COR-L47 (cell line): Measurements from ENCODE around the gene PLXNB3.
"Not testable (repeated sequence)": the region's sequence is repeated elsewhere in the genome, so short reads cannot be mapped to it uniquely, and the experiment has no call there.

Experiments used
- DNase-seq: peaks from one replicate; lab custom pipeline; 2025; lab: John Stamatoyannopoulos, UW

PLXNB3 gene

DNA sequence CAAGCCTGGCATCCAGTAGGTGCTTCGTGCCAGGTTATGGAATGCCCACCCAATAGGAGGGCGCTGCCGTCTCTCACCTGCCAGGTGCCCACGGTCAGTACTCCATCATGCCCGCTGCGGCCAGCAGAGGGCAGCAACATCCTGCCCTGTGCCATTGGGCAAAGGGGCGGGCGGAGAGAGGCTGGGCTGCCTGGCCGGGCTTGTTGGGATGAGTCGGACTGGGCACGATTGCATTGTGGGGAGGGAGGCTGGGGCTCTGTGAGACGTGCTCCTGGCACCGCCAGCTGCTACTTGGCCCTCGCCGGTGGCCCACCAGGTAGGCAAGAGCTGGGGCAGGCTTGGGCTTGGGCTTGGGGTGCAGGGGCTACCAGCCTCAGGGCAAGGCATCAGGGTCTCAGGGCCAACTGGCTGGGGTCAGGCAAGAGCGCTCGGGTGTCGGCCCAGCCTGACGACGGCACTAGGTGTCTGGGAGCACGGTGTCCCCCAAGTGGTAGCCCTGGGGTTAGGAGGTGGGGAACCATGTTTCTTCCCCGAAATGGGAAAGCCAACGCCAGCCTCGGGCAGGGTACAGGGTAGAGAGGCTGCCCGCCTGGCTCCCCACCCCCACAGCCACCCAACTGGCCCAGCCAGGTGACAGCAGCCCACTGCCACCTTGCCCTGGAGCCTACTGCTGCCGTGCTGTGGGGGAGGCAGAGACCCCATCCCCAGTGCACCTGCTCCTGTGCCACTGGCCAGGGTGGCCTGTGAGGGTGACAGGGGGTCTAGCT, at the start of gene PLXNB3:
TSS of gene PLXNB3 (plus strand) at position 261 of the 767 bp plus-strand sequence. CDS start 1,287 bp downstream, outside the sequence.
- peak; percentile 68 for DNase-seq

DNA sequence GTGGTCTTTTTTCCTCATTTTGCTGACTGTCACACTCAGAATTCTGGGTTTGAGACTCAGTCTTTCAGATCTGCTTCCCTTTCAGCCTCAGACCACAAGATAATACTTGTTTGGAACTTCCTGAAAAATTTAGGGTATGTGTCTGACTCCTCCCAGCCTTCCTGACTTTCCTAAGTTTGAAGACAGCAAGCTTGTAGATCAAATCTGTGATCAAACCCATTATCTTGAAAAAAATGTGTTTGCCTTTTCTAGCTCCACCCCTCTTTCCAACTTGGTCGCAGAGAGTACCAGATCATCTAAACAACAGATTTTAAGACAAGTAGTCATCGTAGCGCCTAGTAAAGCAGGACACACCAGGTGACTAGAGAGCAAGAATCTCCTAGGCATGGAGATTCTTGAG, 49.8 kb upstream of the PLXNB3 start:
- DNase-seq = no peak

DNA sequence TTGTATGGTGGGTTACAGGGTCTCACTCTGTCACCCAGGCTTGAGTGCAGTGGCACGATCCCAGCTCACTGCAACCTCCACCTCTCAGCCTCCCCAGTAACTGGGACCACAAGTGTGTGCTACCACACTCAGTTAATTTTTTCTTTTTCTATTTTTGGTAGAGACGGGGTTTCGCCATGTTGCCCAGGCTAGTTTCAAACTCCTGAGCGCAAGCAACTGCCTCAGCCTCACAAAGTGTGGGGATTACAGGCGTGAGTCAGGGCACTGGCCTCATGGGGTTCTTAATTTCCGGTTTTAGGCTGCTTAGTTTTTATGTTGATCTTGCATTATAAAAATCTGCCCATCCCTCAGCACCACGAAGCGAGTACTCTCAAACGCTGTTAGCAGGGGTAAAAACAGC, 46.6 kb upstream of the PLXNB3 start:
- no peak for DNase-seq

DNA sequence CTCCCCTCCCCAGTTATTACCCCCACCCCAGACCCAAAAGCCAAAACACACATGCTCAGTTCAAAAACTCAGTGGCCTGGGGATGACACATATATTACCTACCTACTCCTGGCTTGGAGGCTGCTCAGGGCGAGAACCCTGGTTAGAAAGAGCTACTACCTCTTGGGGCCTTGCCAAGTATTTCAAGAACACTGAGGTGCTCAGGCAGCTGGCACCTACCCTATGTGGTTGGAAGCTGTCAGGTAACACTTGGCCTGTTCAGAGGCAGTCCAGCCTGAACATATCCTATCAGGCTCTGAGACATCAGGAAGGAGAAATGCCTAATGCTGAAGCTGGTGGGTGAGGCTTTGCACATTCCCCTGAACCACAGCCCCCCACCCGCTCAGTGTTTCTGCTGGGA, 44.8 kb upstream of the PLXNB3 start:
- DNase-seq = no peak

DNA sequence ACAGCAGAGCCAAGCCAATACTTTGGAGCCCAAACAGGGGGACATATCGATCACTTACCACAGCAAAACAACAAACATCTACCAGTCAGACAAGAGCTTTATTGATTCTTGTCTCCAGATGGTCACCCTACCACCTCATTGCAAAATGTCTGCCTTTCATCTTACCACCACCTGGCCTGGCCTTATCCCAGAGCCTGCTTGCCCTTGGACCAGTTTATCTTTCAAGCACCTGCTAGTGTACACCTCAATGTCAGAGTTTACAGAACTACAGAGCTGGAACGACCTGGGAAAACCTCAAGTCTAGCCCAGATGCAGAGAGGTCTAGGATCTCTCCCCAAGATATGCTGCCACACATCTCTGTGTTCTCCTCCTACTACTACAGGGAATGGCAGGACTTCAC, 44.3 kb upstream of the PLXNB3 start:
- no peak for DNase-seq

DNA sequence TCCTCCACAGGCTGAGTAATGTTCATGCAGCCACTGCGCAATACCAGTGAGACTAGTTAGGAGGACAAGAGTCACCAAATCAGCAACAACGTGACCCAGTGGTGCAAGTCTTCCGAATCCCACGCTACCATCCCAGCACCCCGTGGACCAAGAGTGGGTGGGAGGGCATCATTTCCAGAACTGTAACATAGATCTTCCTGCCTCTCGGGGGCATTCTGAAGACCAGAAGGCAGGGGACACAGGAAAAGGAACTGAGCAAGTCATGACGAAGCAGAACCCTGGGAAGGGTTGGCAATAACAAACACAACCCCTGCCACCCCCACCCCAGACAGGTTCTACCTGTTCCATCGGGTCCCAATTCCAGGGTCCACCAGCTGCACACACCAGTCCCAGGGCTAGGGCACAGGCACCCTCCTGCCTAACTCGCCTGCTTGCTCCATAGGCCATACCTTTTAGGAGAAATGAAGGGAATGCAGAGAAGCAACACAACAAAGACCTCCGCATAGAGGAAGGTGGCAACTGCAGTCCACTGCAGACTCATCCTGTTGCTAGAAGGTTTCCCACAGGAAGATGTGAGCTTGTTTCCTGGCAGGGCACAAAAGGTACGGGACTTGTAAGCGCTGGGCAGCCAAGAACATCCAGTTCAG, 41.2 kb upstream of the PLXNB3 start:
- DNase-seq = no peak

DNA sequence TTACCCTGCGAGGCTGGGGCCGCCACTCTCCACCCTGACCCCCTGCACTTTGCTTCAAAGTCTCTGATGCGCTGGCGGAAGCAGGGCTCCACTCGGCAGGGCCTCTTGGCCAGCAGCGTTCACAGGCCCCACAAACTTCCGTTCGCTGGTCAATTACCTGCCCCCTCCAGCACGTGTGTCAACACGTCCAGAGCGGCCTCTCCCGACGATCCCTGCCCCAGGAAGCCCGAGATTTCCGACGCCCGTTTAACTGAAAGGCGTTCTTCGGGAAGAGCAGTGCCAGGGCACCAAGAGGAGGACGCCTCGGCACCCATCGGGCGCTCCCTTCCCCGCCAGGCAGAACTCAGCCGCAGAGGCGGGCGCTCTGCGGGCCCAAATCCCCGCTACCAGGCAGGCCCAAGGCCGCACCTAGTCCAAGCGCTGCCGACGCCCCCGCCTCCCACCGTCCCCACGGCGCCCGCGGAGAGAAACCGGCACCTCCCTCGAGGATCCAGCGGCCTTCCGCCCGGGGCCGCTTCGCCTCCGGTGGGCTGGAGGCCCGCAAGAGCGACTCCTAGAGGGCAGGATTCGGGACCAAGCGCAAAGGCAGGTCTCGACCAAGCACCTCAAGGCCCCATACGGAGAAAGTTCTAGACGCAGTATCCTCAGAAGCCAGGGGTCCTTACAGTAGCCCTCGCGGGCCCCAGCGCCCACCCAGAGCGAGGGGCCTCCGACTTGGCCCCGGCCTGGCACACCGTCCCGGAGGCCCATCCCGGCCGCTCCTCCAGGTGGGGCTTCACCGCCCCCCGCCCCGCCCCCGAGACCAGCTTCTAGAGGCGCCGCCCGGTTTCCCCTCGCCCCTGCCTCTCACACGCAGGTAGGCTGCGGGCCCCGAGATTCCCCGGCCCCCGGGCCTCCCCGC, 40.4 kb upstream of the PLXNB3 start:
- peak; percentile 24 for DNase-seq

DNA sequence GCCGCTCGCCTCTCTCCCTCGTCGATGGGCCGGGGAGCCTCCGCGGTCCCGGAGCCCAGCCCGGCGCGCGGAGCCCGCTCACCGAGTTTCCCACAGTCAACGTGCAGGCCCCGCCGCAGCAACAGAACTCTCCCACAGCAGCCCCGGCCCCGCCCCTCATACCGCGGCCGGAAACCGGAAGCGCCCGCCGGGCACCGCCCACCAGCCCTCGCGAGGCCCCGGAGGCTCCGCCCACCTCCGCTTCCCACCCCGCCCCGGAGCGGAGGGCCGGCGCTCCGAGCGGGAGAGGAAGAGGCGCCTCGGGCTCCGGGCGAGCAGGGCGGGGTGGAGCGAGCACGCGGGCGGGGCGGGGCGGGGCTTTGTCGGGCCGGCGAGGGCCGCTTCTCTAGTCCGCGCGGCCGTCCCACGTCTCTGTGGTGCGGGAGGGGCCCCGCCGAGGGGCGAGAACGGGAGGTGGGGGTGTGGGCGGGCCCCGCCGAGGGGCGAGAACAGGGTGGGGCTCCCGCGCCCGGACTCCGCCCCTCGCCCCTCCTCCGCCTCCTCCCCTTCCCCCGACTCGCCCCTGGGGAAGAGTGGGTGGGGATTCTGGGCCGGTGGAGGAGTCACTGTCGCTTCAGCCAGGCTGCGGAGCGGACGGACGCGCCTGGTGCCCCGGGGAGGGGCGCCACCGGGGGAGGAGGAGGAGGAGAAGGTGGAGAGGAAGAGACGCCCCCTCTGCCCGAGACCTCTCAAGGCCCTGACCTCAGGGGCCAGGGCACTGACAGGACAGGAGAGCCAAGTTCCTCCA, 39.6 kb upstream of the PLXNB3 start, which contains the start of the genes ABCD1 and BCAP31:
TSS of gene ABCD1 (plus strand) at position 605 of the 787 bp plus-strand sequence. CDS start 411 bp downstream, outside the sequence.
TSS of gene BCAP31 (minus strand) at position 136 of the 787 bp plus-strand sequence. CDS start 1,143 bp downstream, outside the sequence.
- peak; percentile 78 for DNase-seq

DNA sequence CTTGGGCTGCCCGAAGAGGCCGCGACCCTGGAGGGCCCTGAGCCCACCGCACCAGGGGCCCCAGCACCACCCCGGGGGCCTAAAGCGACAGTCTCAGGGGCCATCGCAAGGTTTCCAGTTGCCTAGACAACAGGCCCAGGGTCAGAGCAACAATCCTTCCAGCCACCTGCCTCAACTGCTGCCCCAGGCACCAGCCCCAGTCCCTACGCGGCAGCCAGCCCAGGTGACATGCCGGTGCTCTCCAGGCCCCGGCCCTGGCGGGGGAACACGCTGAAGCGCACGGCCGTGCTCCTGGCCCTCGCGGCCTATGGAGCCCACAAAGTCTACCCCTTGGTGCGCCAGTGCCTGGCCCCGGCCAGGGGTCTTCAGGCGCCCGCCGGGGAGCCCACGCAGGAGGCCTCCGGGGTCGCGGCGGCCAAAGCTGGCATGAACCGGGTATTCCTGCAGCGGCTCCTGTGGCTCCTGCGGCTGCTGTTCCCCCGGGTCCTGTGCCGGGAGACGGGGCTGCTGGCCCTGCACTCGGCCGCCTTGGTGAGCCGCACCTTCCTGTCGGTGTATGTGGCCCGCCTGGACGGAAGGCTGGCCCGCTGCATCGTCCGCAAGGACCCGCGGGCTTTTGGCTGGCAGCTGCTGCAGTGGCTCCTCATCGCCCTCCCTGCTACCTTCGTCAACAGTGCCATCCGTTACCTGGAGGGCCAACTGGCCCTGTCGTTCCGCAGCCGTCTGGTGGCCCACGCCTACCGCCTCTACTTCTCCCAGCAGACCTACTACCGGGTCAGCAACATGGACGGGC, 38.8 kb upstream of the PLXNB3 start:
- no peak for DNase-seq

DNA sequence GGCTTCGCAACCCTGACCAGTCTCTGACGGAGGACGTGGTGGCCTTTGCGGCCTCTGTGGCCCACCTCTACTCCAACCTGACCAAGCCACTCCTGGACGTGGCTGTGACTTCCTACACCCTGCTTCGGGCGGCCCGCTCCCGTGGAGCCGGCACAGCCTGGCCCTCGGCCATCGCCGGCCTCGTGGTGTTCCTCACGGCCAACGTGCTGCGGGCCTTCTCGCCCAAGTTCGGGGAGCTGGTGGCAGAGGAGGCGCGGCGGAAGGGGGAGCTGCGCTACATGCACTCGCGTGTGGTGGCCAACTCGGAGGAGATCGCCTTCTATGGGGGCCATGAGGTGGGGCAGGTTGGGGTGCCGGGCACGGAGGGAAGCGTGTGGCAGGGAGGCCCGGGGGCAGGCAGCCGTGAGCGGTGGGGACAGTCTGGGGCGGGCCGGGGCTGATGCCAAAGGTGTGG, 38.2 kb upstream of the PLXNB3 start:
- DNase-seq = no peak

DNA sequence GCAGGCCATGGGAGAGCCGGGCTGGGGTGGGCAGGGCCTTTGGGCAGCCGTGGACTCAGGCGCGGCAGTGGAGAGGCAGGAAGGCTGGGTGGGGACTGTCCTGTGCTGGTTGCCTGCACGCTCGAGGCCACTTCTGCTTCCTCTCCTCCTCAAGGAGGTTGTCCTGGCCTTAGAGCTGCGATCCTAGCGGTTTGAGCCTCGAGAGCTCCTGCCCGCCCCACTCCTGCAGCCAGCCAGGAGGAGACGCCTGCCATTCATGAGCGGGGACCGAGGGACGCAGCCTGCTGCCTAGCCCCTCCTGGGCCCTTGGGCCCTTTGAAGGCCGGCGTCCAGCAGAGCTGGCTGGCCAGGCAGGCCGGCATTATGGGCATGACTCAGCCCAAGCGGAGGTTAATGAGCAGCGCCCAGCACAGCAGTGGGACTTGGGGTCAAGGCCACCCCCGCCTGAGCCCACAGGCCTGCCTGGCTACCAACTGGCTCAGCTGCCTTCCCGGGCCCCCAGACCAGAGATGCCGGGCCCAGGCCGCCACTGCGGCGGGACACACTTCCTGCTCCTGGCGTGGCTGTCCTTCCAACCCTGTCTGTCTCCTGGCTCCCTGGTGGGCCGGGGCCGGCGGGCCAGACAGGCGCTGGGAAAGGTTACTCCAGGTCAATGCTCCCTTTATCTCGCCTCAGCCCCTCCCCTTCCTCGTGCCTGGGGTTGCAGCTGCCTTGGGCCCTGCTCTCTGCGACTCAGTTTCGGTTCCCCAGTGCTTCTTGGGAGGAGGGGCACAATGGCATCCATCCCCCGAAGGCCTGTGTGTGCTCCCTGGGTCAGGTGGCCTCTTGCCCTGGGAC, 37.5 kb upstream of the PLXNB3 start:
- peak; percentile 30 for DNase-seq

DNA sequence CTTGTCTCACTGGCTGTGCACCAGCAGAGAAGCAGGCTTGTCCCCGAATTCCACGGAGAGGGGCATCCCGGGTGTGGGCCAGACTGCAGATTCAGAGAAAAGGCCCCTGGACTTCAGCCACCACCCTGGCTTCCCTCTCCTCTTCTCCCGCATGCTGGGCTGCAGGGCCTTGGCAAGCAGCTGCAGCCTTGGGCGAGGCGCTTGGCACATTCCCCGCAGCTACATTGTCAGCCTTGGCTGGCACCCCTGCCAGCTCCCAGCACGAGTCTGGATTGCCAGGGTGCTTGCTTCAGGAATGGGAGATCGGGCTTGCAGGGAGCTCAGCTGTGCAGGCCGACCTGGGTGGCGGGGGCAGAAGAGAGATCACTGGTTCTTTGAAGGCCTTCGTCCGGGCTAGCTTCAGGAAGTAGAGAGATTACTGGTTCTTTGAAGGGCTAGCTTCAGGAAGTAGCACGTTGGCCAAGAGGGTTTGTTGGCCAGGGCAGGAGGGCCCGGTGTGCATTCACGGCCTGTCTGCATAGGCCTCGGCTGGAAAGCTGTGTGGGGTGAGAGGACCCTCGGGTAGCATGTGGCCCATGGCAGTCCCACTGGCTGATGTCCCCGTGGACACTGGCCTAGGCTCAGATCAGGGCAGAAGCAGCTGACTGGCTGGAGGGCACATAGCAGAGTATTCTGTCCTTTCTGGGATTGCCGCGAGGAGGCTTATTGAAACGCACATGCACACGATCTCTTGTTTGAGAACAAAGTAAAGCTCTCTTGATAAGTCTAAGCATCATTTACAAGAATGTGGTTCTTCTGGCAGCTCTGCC, 36.7 kb upstream of the PLXNB3 start:
- DNase-seq = peak; percentile 78

DNA sequence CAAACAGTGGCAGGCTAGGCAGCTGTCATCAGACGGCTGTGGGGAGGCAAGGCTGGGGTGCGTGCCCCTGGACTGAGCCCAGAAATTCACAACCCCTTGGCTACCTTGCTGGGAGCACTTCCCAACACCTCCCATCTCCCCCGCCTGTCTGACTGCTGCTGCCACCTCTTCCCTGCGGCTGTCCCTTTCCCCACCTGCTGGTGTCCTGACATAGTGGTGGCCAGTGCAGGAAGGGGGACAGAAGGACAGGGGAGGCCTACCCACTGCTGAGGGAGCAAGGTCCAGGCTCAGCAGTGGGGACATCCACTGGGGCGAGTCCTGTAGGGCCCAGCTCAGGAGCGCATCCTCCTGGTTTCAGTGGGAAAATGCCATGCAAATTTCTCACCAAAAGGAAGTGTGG, 36.0 kb upstream of the PLXNB3 start:
- no peak for DNase-seq

DNA sequence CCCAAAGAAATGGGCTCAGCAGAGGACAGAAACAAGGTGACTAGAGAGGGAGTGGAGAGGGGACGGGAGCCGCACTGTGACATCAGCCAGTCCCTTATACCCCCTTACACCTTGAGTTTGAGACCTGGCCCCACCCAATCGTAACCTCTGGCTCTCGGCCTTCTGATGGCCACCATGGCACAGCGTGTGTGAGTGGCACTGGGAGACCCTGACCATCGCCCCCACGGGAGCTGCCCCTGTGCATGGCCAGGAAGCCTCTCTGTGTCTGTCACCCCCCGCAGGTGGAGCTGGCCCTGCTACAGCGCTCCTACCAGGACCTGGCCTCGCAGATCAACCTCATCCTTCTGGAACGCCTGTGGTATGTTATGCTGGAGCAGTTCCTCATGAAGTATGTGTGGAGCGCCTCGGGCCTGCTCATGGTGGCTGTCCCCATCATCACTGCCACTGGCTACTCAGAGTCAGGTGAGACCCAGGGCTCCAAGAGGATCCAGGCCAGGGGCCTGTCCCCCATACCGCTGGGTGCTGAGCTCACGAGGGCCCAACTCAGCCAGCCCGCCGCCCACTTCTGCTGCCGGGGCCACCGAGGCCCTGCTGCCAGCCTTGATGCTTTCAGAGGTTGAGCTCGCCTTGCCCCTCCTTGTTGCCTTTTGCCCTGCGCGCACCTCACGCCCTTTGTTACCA, 35.0 kb upstream of the PLXNB3 start:
- no peak for DNase-seq

DNA sequence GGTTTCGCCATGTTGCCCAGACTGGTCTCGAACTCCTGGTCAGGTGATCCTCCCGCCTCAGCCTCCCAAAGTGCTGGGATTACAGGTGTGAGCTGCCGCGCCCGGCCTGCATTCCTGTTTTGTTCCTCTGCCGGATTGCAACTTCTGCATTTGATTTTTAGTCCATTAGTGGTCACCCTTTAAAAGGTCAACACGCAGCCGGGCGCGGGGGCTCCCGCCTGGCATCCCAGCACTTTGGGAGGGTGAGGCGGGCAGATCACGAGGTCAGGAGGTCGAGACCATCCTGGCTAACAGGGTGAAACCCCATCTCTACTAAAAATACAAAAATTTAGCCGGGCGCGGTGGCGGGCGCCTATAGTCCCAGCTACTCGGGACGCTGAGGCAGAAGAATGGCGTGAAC, 33.9 kb upstream of the PLXNB3 start:
- DNase-seq = not testable (repeated sequence)

DNA sequence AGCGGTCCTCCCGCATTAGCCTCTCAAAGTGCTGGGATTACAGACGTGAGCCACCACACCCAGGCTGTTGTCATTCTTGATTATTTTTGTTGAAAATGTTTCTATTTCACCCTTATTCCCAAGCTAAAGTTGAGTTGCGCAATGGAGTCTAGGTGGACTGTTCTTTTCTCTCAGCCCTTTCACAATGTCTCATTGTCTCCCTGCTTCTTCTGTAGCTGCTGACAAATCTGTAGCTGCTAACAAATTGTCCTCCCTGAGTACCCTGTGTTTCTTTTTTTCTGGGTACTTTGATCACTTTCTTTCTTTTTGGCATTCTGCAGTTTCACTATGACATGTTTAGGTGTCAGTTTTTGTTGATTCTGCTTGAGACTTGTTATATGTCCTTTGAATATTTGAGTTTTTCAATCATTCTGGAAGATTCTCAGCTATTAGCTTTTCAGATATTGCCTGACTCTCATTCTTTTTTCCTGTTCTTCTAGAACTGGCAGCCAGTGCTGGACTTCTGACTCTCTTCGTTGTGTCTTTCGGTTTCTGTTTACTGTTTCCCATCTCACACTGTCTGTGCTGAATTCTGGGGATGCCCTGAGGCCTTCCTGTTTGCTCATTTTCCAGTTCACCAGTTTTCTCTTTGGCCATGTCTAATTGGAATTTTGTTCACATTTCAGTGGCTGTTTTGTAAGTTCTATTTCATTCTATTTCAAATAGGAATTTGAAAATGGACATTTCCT, 32.8 kb upstream of the PLXNB3 start:
- no peak for DNase-seq

DNA sequence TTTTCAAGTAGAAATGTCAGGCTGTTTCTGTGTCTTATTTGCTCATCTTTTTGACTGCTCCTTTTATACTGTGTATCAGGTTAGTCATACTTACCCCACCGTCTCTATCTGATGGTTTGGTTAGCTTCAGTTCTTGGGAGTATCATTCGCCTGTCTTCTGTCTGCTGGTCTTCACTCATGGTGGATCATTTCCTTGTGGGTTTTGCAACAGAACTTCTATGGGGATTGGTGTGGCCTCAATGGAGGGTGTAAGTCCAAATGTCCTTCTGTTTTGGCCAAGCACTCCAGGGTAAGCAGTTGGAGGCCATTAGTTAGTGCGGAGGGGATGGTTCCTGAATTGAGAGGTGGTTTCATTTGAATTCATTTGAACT, 32.2 kb upstream of the PLXNB3 start:
- DNase-seq = no peak

DNA sequence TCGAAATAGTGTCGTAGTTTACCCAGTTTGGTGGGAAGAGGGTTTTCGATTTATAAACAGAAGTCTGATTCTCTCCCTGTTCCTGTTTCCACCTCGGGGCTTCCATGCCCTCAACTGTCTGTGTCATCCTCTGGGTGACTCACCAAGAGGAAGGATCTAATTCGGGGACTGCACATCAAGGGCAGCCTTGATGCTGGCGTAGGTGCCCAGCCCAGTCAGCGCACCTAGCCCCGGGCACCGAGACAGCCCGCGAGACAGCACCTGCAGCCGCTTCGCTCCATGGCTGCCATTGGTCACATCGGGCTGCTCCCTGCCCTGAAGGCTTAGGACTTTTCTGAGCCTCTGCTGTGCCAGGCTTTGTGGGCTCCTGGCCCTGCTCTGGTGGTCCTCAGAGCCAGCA, 31.6 kb upstream of the PLXNB3 start:
- DNase-seq = no peak
